H1 (cell line): ENCODE measurements around the gene PRKAA2. TPM values are rescaled to one million over a fixed set of nuclear protein-coding genes. Genes with fewer than 3 reads are reported as not detected.

ENCODE experiments used
- CTCF ChIA-PET: fragments of 300-600 bp; sonication (Branson Sonifier 250); formaldehyde crosslinking; loops from one replicate; lab custom pipeline; 2021; ENCODE audit not compliant: partially characterized antibody; lab: Charles Lee
- POLR2A ChIA-PET: fragments of 300-600 bp; sonication (Branson Sonifier 250); formaldehyde crosslinking; loops from one replicate; lab custom pipeline; 2021; ENCODE audit warnings: inconsistent platforms; ENCODE audit not compliant: partially characterized antibody; lab: Charles Lee
- DNase-seq, 2 experiments: peaks; one replicate each; pipeline versions ENCODE4 v3.0.0 to v3.0.0-alpha.2; 2010 to 2022; ENCODE audit warnings: low spot score in 2 of 2, low read depth in 1 of 2, mixed read lengths in 1 of 2
- FAIRE-seq: peaks from 2 replicates; lab custom pipeline; 2011; peaks lifted over from hg19 to GRCh38; lab: Jason Lieb, UNC
- H2AFZ ChIP-seq: 2 replicates; pipeline ENCODE4 v1.8.1; 2012; ENCODE audit warnings: low read length, inconsistent platforms
- H2AK5ac ChIP-seq: 2 replicates; pipeline ENCODE4 v1.6.1; 2013; ENCODE audit warnings: low read depth, low read length
- H2BK120ac ChIP-seq: replicated peaks from 2 replicates; pipeline ENCODE3; 2013; ENCODE audit warnings: low read depth, low read length, inconsistent platforms
- H2BK12ac ChIP-seq: 2 replicates; pipeline ENCODE4 v1.6.1; 2013; ENCODE audit warnings: low read depth, low read length
- H2BK15ac ChIP-seq: 2 replicates; pipeline ENCODE4 v1.6.1; 2013; ENCODE audit warnings: low read length
- H2BK20ac ChIP-seq: 2 replicates; pipeline ENCODE4 v1.6.1; 2013; ENCODE audit warnings: low read length
- H2BK5ac ChIP-seq: 2 replicates; pipeline ENCODE4 v1.6.1; 2013; ENCODE audit warnings: low read depth, low read length
- H3K14ac ChIP-seq: 2 replicates; pipeline ENCODE4 v1.6.1; 2013; ENCODE audit warnings: inconsistent platforms; ENCODE audit not compliant: insufficient read length
- H3K18ac ChIP-seq: 2 replicates; pipeline ENCODE4 v1.6.1; 2013; ENCODE audit warnings: low read length; ENCODE audit errors: extremely low read depth
- H3K23ac ChIP-seq: 2 replicates; pipeline ENCODE4 v1.6.1; 2013; ENCODE audit warnings: inconsistent platforms; ENCODE audit not compliant: insufficient read length
- H3K23me2 ChIP-seq: 2 replicates; pipeline ENCODE4 v1.6.1; 2013; ENCODE audit warnings: low read depth, low read length
- H3K27ac ChIP-seq: 2 replicates; pipeline ENCODE4 v1.6.1; 2011; ENCODE audit warnings: low read depth, low read length, inconsistent platforms
- H3K27me3 ChIP-seq, 4 experiments: replicated peaks in 1 of 4; 1 replicate in 1 of 4; 2 replicates in 3 of 4; pipeline versions ENCODE4 v1.6.1 to v1.8.1; 2011 to 2013; ENCODE audit warnings: low read length in 3 of 4, mild to moderate bottlenecking in 3 of 4, inconsistent platforms in 2 of 4, mixed read lengths in 2 of 4, moderate library complexity in 1 of 4; ENCODE audit not compliant: control insufficient read depth in 3 of 4, insufficient read depth in 3 of 4; ENCODE audit errors: extremely low read depth in 1 of 4
- H3K36me3 ChIP-seq, 4 experiments: 2 replicates each; pipeline versions ENCODE4 v1.6.1 to v1.8.1; 2011 to 2013; ENCODE audit warnings: mild to moderate bottlenecking in 4 of 4, low read length in 3 of 4, moderate library complexity in 2 of 4, control low read depth in 1 of 4, inconsistent platforms in 1 of 4; ENCODE audit not compliant: insufficient read depth in 4 of 4, control insufficient read depth in 2 of 4
- H3K4ac ChIP-seq: replicated peaks from 2 replicates; pipeline ENCODE3; 2013; ENCODE audit warnings: low read length, low read depth, mixed read lengths, inconsistent platforms; ENCODE audit not compliant: insufficient read length
- H3K4me1 ChIP-seq, 4 experiments: replicated peaks in 1 of 4; 1 replicate in 1 of 4; 2 replicates in 3 of 4; pipeline versions ENCODE4 v1.6.1 to v1.8.1; 2011 to 2013; ENCODE audit warnings: low read length in 3 of 4, inconsistent platforms in 2 of 4, mixed read lengths in 1 of 4; ENCODE audit not compliant: insufficient read depth in 4 of 4, control insufficient read depth in 3 of 4
- H3K4me2 ChIP-seq, 2 experiments: 2 replicates each; pipeline versions ENCODE4 v1.6.1 to v1.8.1; 2011 to 2013; ENCODE audit warnings: low read depth in 2 of 2, low read length in 2 of 2, control low read depth in 1 of 2, inconsistent platforms in 1 of 2, mild to moderate bottlenecking in 1 of 2; ENCODE audit not compliant: insufficient read depth in 1 of 2
- H3K4me3 ChIP-seq, 4 experiments: fragments of 200-600, 300-600 bp in 1 of 4; sonication (generic), shearing (Covaris generic), sonication (Bioruptor Twin) in 1 of 4; 2 replicates each; pipeline versions ENCODE4 v1.5.1 to v1.8.1; 2011 to 2016; ENCODE audit warnings: low read length in 4 of 4, low read depth in 3 of 4, control low read depth in 2 of 4, inconsistent platforms in 2 of 4, mild to moderate bottlenecking in 2 of 4, mixed read lengths in 1 of 4, moderate library complexity in 1 of 4; ENCODE audit not compliant: insufficient read depth in 2 of 4; ENCODE audit errors: extremely low read depth in 1 of 4
- H3K56ac ChIP-seq: replicated peaks from 2 replicates; pipeline ENCODE3; 2013; ENCODE audit warnings: low read depth, mild to moderate bottlenecking, mixed read lengths, low read length, inconsistent platforms; ENCODE audit not compliant: insufficient read length
- H3K79me1 ChIP-seq: 2 replicates; pipeline ENCODE4 v1.6.1; 2013; ENCODE audit warnings: low read depth, low read length, control low read depth
- H3K79me2 ChIP-seq, 2 experiments: 2 replicates each; pipeline versions ENCODE4 v1.6.1 to v1.8.1; 2012 to 2013; ENCODE audit warnings: low read length in 2 of 2, mild to moderate bottlenecking in 2 of 2, inconsistent platforms in 1 of 2; ENCODE audit not compliant: insufficient read depth in 2 of 2, control insufficient read depth in 1 of 2
- H3K9ac ChIP-seq, 4 experiments: replicated peaks in 1 of 4; 1 replicate in 1 of 4; 2 replicates in 3 of 4; pipeline versions ENCODE4 v1.6.1 to v1.8.1; 2011 to 2013; ENCODE audit warnings: low read depth in 3 of 4, low read length in 3 of 4, control low read depth in 2 of 4, mild to moderate bottlenecking in 2 of 4, moderate library complexity in 2 of 4, inconsistent platforms in 1 of 4; ENCODE audit errors: extremely low read depth in 1 of 4
- H3K9me3 ChIP-seq, 2 experiments: 2 replicates each; pipeline versions ENCODE4 v1.6.1 to v1.8.1; 2012 to 2013; ENCODE audit warnings: mild to moderate bottlenecking in 2 of 2, moderate library complexity in 2 of 2, control low read depth in 1 of 2, inconsistent platforms in 1 of 2, low read depth in 1 of 2, low read length in 1 of 2, mixed read lengths in 1 of 2; ENCODE audit not compliant: insufficient read depth in 2 of 2
- H4K20me1 ChIP-seq, 2 experiments: replicated peaks in 1 of 2; 2 replicates each; pipeline versions ENCODE3 to v1.8.1; 2011 to 2013; ENCODE audit warnings: inconsistent platforms in 2 of 2, low read length in 2 of 2, mild to moderate bottlenecking in 1 of 2; ENCODE audit not compliant: insufficient read depth in 2 of 2, control insufficient read depth in 1 of 2
- H4K5ac ChIP-seq: 2 replicates; pipeline ENCODE4 v1.6.1; 2013; ENCODE audit warnings: low read length, low read depth, mixed read lengths, inconsistent platforms; ENCODE audit not compliant: insufficient read length
- H4K8ac ChIP-seq: 2 replicates; pipeline ENCODE4 v1.8.0; 2013; ENCODE audit warnings: mild to moderate bottlenecking, moderate library complexity, low read length, inconsistent platforms; ENCODE audit not compliant: insufficient read depth; ENCODE audit errors: extremely low read depth
- H4K91ac ChIP-seq: replicated peaks from 2 replicates; pipeline ENCODE3; 2013; ENCODE audit warnings: low read length, mixed read lengths, inconsistent platforms; ENCODE audit not compliant: insufficient read length
- EP300 ChIP-seq, 2 experiments: IDR thresholded peaks; 1 replicate in 1 of 2; 2 replicates in 1 of 2; pipeline ENCODE4 v1.6.1; 2011 to 2012; ENCODE audit warnings: low read depth in 2 of 2, low read length in 2 of 2, mild to moderate bottlenecking in 2 of 2, borderline replicate concordance in 1 of 2, inconsistent platforms in 1 of 2, moderate library complexity in 1 of 2
- FOSL1 ChIP-seq: IDR thresholded peaks from 2 replicates; pipeline ENCODE4 v1.6.1; 2011; ENCODE audit warnings: mild to moderate bottlenecking, low read depth, low read length, moderate library complexity; ENCODE audit not compliant: insufficient read depth
- GABPA ChIP-seq: IDR thresholded peaks from 2 replicates; pipeline ENCODE4 v1.6.1; 2011; ENCODE audit warnings: mild to moderate bottlenecking, low read length, moderate library complexity, borderline replicate concordance; ENCODE audit not compliant: insufficient read depth
- HDAC6 ChIP-seq: IDR thresholded peaks from one replicate; pipeline ENCODE4 v1.7.1; 2012; ENCODE audit warnings: low read depth, mild to moderate bottlenecking, inconsistent platforms, low read length, moderate library complexity
- NANOG ChIP-seq: IDR thresholded peaks from 2 replicates; pipeline ENCODE4 v1.6.1; 2011; ENCODE audit warnings: low read length, low read depth, mild to moderate bottlenecking, inconsistent platforms; ENCODE audit not compliant: insufficient read depth, poor library complexity, severe bottlenecking
- NRF1 ChIP-seq: IDR thresholded peaks from 2 replicates; pipeline ENCODE4 v1.6.1; 2011; ENCODE audit warnings: mild to moderate bottlenecking, low read depth, low read length, improper control_type of control experiment
- PHF8 ChIP-seq: fragments of 200-600 bp; sonication (generic); conservative IDR thresholded peaks from 2 replicates; pipeline ENCODE4 v1.7.1; 2012; ENCODE audit warnings: low read depth, mild to moderate bottlenecking, inconsistent platforms, low read length, moderate library complexity
- POLR2A ChIP-seq, 2 experiments: IDR thresholded peaks; 1 replicate in 1 of 2; 2 replicates in 1 of 2; pipeline ENCODE4 v1.6.1; 2011; ENCODE audit warnings: low read depth in 2 of 2, low read length in 2 of 2, mild to moderate bottlenecking in 2 of 2; ENCODE audit errors: control extremely low read depth in 1 of 2
- YY1 ChIP-seq: IDR thresholded peaks from 2 replicates; pipeline ENCODE4 v1.6.1; 2011; ENCODE audit warnings: low read depth, mild to moderate bottlenecking, low read length
- polyA plus RNA-seq, 7 experiments: library from polyadenylated mRNA; depleted of rRNA in 3 of 7; stranded (reverse) in 5 of 7; unstranded in 2 of 7; fragments of >200 nt in 5 of 7; fragments of 200-250 nt in 2 of 7; gene quantifications; 1 replicate in 5 of 7; 2 replicates in 1 of 7; 4 replicates in 1 of 7; pipeline versions ENCODE4 v1.2.1 to v1.2.3, GENCODE V29; 2011 to 2013; ENCODE audit warnings: missing spikeins in 2 of 7, mixed read lengths in 2 of 7
- total RNA-seq: library from RNA; stranded (reverse); fragmentation: NEBNext Ultra II Directional; extraction: Animal tissue kit (Norgen Biotek cat#: 25700); gene quantifications from 2 replicates; pipeline ENCODE4 v1.2.1, GENCODE V29; 2021

PRKAA2 gene
- total and polyA plus RNA-seq, 2 of the 8 experiments (the other 6 are each of a cell fraction or from before 2014, with no cell fraction given), result 2.6 to 6.4 TPM

- no peak for FAIRE-seq
These were observed 30.6 kb downstream of the PRKAA2 start for GRCh38 chr1:56675763-56676162.

More at GRCh38 chr1:56675763-56676162, 30.6 kb downstream of the PRKAA2 start:
- Histone ChIP-seq H3K23ac (no peak overlapping the region), H2AK5ac (no peak overlapping the region), H3K4ac (no peak overlapping the region), H2BK15ac (no peak overlapping the region), H2BK12ac (no peak overlapping the region), H3K56ac (no peak overlapping the region), H3K4me1 (no peaks in the 10 kb centered on the region), H4K5ac (no peak overlapping the region), H3K79me1 (no peaks in the 10 kb centered on the region; the same call in 1 of the 2 replicates), H3K9ac (peak overlapping the region in 1 of 4 experiments; percentile 34; a peak in 1 of 7 replicates), H3K36me3 (no peaks in the 10 kb centered on the region), H3K79me2 (no peaks in the 10 kb centered on the region), H3K4me2 (no peak overlapping the region), H2BK20ac (no peak overlapping the region), H4K8ac (no peak overlapping the region), H3K27me3 (no peaks in the 10 kb centered on the region), H3K4me3 (no peak overlapping the region), H2AFZ (no peak overlapping the region), H4K20me1 (no peaks in the 10 kb centered on the region), H4K91ac (no peak overlapping the region), H2BK120ac (no peak overlapping the region), H3K9me3 (no peaks in the 10 kb centered on the region), H2BK5ac (no peak overlapping the region), H3K27ac (no peak overlapping the region), H3K18ac (no peak overlapping the region), H3K14ac (no peak overlapping the region), H3K23me2 (no peaks in the 10 kb centered on the region)
- CTCF ChIA-PET, result no interaction called here
- no peak for DNase-seq
- TF ChIP-seq NANOG (no peak), GABPA (no peak), HDAC6 (no peak), PHF8 (no peak), FOSL1 (no peak), NRF1 (no peak), POLR2A (IDR thresholded peaks at IDR 0.05; ENCODE audit: control extremely low read depth in 1 of 2, low read depth in 2 of 2, low read length in 2 of 2) (no peak), YY1 (no peak), EP300 (IDR thresholded peaks at IDR 0.05; ENCODE audit: borderline replicate concordance in 1 of 2, low read depth in 2 of 2, low read length in 2 of 2) (no peak)
- POLR2A ChIA-PET, result no interaction called here
